Measurements from ENCODE around the gene NEK11.

NEK11 gene

GRCh38 chr3:131224886-131225550 is 198.3 kb downstream of the NEK11 start:
- no peak for DNase-seq (ENCODE audit: low read depth in 2 of 2)

GRCh38 chr3:131228522-131228921 is 201.8 kb downstream of the NEK11 start:
- DNase-seq (ENCODE audit: low read depth in 2 of 2): no peak

- no peak for DNase-seq (ENCODE audit: low read depth in 2 of 2)
These were observed 205.2 kb downstream of the NEK11 start for GRCh38 chr3:131231710-131232389.

- no peak for DNase-seq (ENCODE audit: low read depth in 2 of 2)
These were observed 206.1 kb downstream of the NEK11 start for GRCh38 chr3:131232711-131233267.

- no peak for DNase-seq (ENCODE audit: low read depth in 2 of 2)
These were observed 207.4 kb downstream of the NEK11 start for GRCh38 chr3:131233900-131234668.

GRCh38 chr3:131236421-131236820 is 209.7 kb downstream of the NEK11 start:
- no peak for DNase-seq (ENCODE audit: low read depth in 2 of 2)

GRCh38 chr3:131238496-131238895 is 211.8 kb downstream of the NEK11 start:
- no peak for DNase-seq (ENCODE audit: low read depth in 2 of 2)

GRCh38 chr3:131239267-131239666 is 212.6 kb downstream of the NEK11 start:
- no peak for DNase-seq (ENCODE audit: low read depth in 2 of 2)

GRCh38 chr3:131242201-131242600 is 215.5 kb downstream of the NEK11 start:
- DNase-seq (ENCODE audit: low read depth in 2 of 2): no peak

GRCh38 chr3:131250466-131250865 is 223.8 kb downstream of the NEK11 start:
- no peak for DNase-seq (ENCODE audit: low read depth in 2 of 2)

- DNase-seq (ENCODE audit: low read depth in 2 of 2): no peak
These were observed 233.8 kb downstream of the NEK11 start for GRCh38 chr3:131260525-131260924.

GRCh38 chr3:131261104-131261503 is 234.4 kb downstream of the NEK11 start:
- no peak for DNase-seq (ENCODE audit: low read depth in 2 of 2)

GRCh38 chr3:131275556-131275955 is 248.9 kb downstream of the NEK11 start:
- DNase-seq (ENCODE audit: low read depth in 2 of 2): no peak

- DNase-seq (ENCODE audit: low read depth in 2 of 2): no peak
These were observed 251.3 kb downstream of the NEK11 start for GRCh38 chr3:131277836-131278497.

- DNase-seq (ENCODE audit: low read depth in 2 of 2): no peak
These were observed 252.9 kb downstream of the NEK11 start for GRCh38 chr3:131279577-131279976.

- no peak for DNase-seq (ENCODE audit: low read depth in 2 of 2)
These were observed 255.7 kb downstream of the NEK11 start for GRCh38 chr3:131282379-131282778.

- no peak for DNase-seq (ENCODE audit: low read depth in 2 of 2)
These were observed 256.3 kb downstream of the NEK11 start for GRCh38 chr3:131282967-131283366.

- no peak for DNase-seq (ENCODE audit: low read depth in 2 of 2)
These were observed 257.2 kb downstream of the NEK11 start for GRCh38 chr3:131283862-131284261.

- no peak for DNase-seq (ENCODE audit: low read depth in 2 of 2)
These were observed 257.6 kb downstream of the NEK11 start for GRCh38 chr3:131284302-131284701.

- no peak for DNase-seq (ENCODE audit: low read depth in 2 of 2)
These were observed 258.8 kb downstream of the NEK11 start for GRCh38 chr3:131285456-131285855.

- no peak for DNase-seq (ENCODE audit: low read depth in 2 of 2)
These were observed 273.2 kb downstream of the NEK11 start for GRCh38 chr3:131299836-131300235.

GRCh38 chr3:131303848-131304247 is 277.2 kb downstream of the NEK11 start:
- DNase-seq (ENCODE audit: low read depth in 2 of 2): no peak
